GM10266 (cell line): ENCODE measurements around the gene LRPPRC.

Experiments
- DNase-seq: peaks from one replicate; pipeline ENCODE4 v3.0.0; 2012; ENCODE audit errors: extremely low spot score
- CTCF ChIP-seq: IDR thresholded peaks from 2 replicates; pipeline ENCODE4 v1.5.1; 2012; ENCODE audit warnings: mild to moderate bottlenecking, low read depth; ENCODE audit not compliant: control insufficient read depth, insufficient read depth; ENCODE audit errors: missing control alignments

The LRPPRC gene

GRCh38 chr2:43884689-43885088 is 111.1 kb downstream of the LRPPRC start:
- no peak for TF ChIP-seq CTCF
- no peak for DNase-seq

- no peak for DNase-seq
- no peak for TF ChIP-seq CTCF
These were observed 113.5 kb downstream of the LRPPRC start for GRCh38 chr2:43882312-43882711.

GRCh38 chr2:43880952-43881351 is 114.8 kb downstream of the LRPPRC start:
- TF ChIP-seq CTCF: no peak
- DNase-seq: no peak

- DNase-seq: no peak
These were observed 115.3 kb downstream of the LRPPRC start for GRCh38 chr2:43880471-43880870.

GRCh38 chr2:43879261-43879660 is 116.5 kb downstream of the LRPPRC start:
- DNase-seq: no peak
- no peak for TF ChIP-seq CTCF

More at GRCh38 chr2:43880471-43880870, 115.3 kb downstream of the LRPPRC start:
- no peak for TF ChIP-seq CTCF

- TF ChIP-seq CTCF: peak; percentile 98
- DNase-seq: peak; percentile 76
These were observed 117.9 kb downstream of the LRPPRC start for GRCh38 chr2:43877782-43878464.

GRCh38 chr2:43874776-43875451 is 120.9 kb downstream of the LRPPRC start:
- TF ChIP-seq CTCF: no peak
- no peak for DNase-seq
